ENCODE data around the gene CDK10. TPM values are rescaled to one million over a fixed set of nuclear protein-coding genes. Genes with fewer than 3 reads are reported as not detected.

Gene CDK10
- polyA plus RNA-seq, 1 experiment = 31.6 TPM

- H3K4me3 ChIP-seq (ENCODE audit: low read depth, low read length) = no peak overlapping the region
Measured at GRCh38 chr16:89737341-89738071, 51.0 kb downstream of the CDK10 start.

GRCh38 chr16:89738072-89738377 is 51.5 kb downstream of the CDK10 start:
- TF ChIP-seq, protein P1, sequence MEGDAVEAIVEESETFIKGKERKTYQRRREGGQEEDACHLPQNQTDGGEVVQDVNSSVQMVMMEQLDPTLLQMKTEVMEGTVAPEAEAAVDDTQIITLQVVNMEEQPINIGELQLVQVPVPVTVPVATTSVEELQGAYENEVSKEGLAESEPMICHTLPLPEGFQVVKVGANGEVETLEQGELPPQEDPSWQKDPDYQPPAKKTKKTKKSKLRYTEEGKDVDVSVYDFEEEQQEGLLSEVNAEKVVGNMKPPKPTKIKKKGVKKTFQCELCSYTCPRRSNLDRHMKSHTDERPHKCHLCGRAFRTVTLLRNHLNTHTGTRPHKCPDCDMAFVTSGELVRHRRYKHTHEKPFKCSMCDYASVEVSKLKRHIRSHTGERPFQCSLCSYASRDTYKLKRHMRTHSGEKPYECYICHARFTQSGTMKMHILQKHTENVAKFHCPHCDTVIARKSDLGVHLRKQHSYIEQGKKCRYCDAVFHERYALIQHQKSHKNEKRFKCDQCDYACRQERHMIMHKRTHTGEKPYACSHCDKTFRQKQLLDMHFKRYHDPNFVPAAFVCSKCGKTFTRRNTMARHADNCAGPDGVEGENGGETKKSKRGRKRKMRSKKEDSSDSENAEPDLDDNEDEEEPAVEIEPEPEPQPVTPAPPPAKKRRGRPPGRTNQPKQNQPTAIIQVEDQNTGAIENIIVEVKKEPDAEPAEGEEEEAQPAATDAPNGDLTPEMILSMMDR (IDR thresholded peaks at IDR 0.05; ENCODE audit: low read depth, low read length) = no peak
- ChIA-PET POLR2A (no interaction called here), CTCF (no interaction called here)
- Histone ChIP-seq H3K27ac (ENCODE audit: low read depth, low read length) (no peak overlapping the region), H3K9me3 (ENCODE audit: control insufficient read depth, insufficient read depth, low read length) (no peaks in the 10 kb centered on the region; the same call in 1 of the 2 replicates), H3K4me3 (ENCODE audit: low read depth, low read length) (no peak overlapping the region), H3K27me3 (ENCODE audit: control insufficient read depth, insufficient read depth, low read length) (no peaks in the 10 kb centered on the region)
- no peak for DNase-seq (ENCODE audit: low read depth, low spot score)

More at GRCh38 chr16:89737341-89738071, 51.0 kb downstream of the CDK10 start:
- H3K9me3 ChIP-seq (ENCODE audit: control insufficient read depth, insufficient read depth, low read length) = no peaks in the 10 kb centered on the region; the same call in 1 of the 2 replicates
- no peak overlapping the region for H3K27ac ChIP-seq (ENCODE audit: low read depth, low read length)
- CTCF ChIA-PET = interaction anchor here (1.5 kb wide), 1 partner anchor 123 kb away, joined by 6 read pairs; no protein-coding TSS in a partner anchor
- TF ChIP-seq, protein P1 (IDR thresholded peaks at IDR 0.05; ENCODE audit: low read depth, low read length) = no peak
- POLR2A ChIA-PET = no interaction called here
- no peak for DNase-seq (ENCODE audit: low read depth, low spot score)
- H3K27me3 ChIP-seq (ENCODE audit: control insufficient read depth, insufficient read depth, low read length) = no peaks in the 10 kb centered on the region

DNA sequence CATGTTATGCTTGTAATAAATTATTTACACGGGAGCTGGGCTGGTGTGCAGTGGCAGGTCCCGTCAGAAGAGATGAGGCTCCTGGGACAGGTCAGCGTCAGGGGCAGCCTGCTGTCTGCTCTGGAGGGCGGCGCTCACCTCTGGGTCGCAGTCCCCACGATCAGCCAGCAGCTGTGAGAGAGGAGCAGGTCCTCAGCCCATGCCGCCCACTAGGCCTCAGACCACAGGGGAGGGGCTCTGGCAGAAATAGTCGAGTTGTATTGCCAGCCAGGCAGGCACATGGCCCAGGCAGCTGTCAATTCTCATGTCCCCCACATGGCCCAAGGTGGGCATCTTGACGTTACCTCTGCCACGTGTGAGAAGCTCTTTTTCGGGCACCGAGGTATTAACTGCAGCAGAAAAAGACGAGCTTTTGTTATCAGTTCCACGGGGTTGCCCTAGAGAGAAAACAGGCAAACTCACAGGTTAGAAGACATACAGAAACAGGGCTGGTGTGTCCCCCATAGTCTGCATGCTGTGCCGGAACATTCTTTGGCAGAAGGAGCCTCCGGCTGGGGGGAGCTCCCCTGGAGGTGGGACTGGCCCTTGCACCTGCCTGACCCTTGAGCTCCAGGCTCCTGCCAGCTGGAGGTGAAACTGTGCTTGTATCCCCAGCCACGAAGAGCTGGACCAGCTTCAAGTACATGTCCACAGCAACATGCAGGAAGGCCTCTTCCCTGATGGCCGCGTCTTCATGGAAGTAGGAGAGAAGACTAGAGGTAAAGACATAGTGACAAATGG is 52.2 kb downstream of the CDK10 start:
- no peak overlapping the region for H3K27ac ChIP-seq (ENCODE audit: low read depth, low read length)
- H3K9me3 ChIP-seq (ENCODE audit: control insufficient read depth, insufficient read depth, low read length) = no peaks in the 10 kb centered on the region; the same call in 1 of the 2 replicates
- H3K27me3 ChIP-seq (ENCODE audit: control insufficient read depth, insufficient read depth, low read length) = no peaks in the 10 kb centered on the region
- TF ChIP-seq, protein P1 (IDR thresholded peaks at IDR 0.05; ENCODE audit: low read depth, low read length) = no peak
- DNase-seq (ENCODE audit: low read depth, low spot score) = no peak
- H3K4me3 ChIP-seq (ENCODE audit: low read depth, low read length) = no peak overlapping the region
- ChIA-PET CTCF (interaction anchor here (0.6 to 1.2 kb wide), 2 partner anchors 122 to 158 kb away, joined by 3 to 5 read pairs; no protein-coding TSS in a partner anchor), POLR2A (interaction anchor here (0.9 kb wide), 1 partner anchor 52 kb away, joined by 3 read pairs; the partner anchor contains the start of gene CDK10)

GRCh38 chr16:89739383-89739782 is 52.9 kb downstream of the CDK10 start:
- no peak for DNase-seq (ENCODE audit: low read depth, low spot score)
- ChIA-PET CTCF (interaction anchor here (0.6 to 1.2 kb wide), 2 partner anchors 121 to 171 kb away, joined by 4 to 5 read pairs; no protein-coding TSS in a partner anchor), POLR2A (interaction anchor here (0.9 kb wide), 1 partner anchor 53 kb away, joined by 3 read pairs; the partner anchor contains the start of gene CDK10)
- H3K27me3 ChIP-seq (ENCODE audit: control insufficient read depth, insufficient read depth, low read length) = no peaks in the 10 kb centered on the region
- H3K4me3 ChIP-seq (ENCODE audit: low read depth, low read length) = no peak overlapping the region
- H3K27ac ChIP-seq (ENCODE audit: low read depth, low read length) = no peak overlapping the region
- TF ChIP-seq, protein P1 (IDR thresholded peaks at IDR 0.05; ENCODE audit: low read depth, low read length) = no peak
- H3K9me3 ChIP-seq (ENCODE audit: control insufficient read depth, insufficient read depth, low read length) = no peaks in the 10 kb centered on the region; the same call in 1 of the 2 replicates
